ENCODE measurements around the gene POLA1.

GRCh38 chrX:24934279-24934678, 240.6 kb downstream of the POLA1 start:
- TF ChIP-seq POLR2A (IDR thresholded peaks at IDR 0.05; ENCODE audit: low read length) = no peak
- TF ChIP-seq GATA1 (IDR thresholded peaks at IDR 0.05; ENCODE audit: low read depth, low read length) = no peak

Measured in erythroblast (primary cell).